ENCODE measurements around the gene ANKRD24. TPM values are rescaled to one million over a fixed set of nuclear protein-coding genes. Genes with fewer than 3 reads are reported as not detected.

ANKRD24 gene
- total and polyA plus RNA-seq, 2 donors (not counting 3 experiments of a cell fraction or from before 2014, with no cell fraction given), result 0.07 to 0.27 TPM

GRCh38 chr19:4199699-4200293, 17.3 kb downstream of the ANKRD24 start:
- H3K4me3 ChIP-seq (replicated peaks in 1 of 3; ENCODE audit: insufficient read depth in 1 of 3, low read depth in 1 of 3, low read length in 3 of 3), result no peak overlapping the region
- DNase-seq (ENCODE audit: low read depth, low spot score) (no peak), FAIRE-seq (no peak)
- H4K20me1 ChIP-seq (replicated peaks; ENCODE audit: control insufficient read depth, extremely low read depth, insufficient read depth, low read length), result no peaks in the 10 kb centered on the region
- H3K79me2 ChIP-seq (ENCODE audit: control insufficient read depth, insufficient read depth, low read length), result no peaks in the 10 kb centered on the region
- no peak overlapping the region for H2AFZ ChIP-seq (ENCODE audit: low read depth, low read length)
- intact Hi-C loops (cut with micrococcal nuclease) (no loop called here), dilution Hi-C loops (cut with MboI; ENCODE audit: extremely low pct_ligation_motif_present, low sequenced_read_pairs) (no loop called here)
- no peaks in the 10 kb centered on the region for H3K36me3 ChIP-seq (ENCODE audit: control insufficient read depth in 2 of 2, extremely low read depth in 1 of 2, insufficient read depth in 2 of 2, low read length in 2 of 2)
- no peaks in the 10 kb centered on the region for H3K9me1 ChIP-seq (replicated peaks; ENCODE audit: control insufficient read depth, extremely low read depth, insufficient read depth, low read length)
- no peaks in the 10 kb centered on the region for H3K9me3 ChIP-seq (replicated peaks; ENCODE audit: control insufficient read depth, insufficient read depth, low read length)
- BruUV-seq (replicated peaks), result no TSS peak
- no peak overlapping the region for H3K9ac ChIP-seq (replicated peaks; ENCODE audit: extremely low read depth, insufficient read depth, low read length)
- ChIA-PET CTCF (interaction anchor here (0.7 to 4.2 kb wide), 3 partner anchors 13 to 212 kb away, joined by 3 to 36 read pairs (median 4); no protein-coding TSS in a partner anchor), POLR2A (no interaction called here)
- H3K4me1 ChIP-seq (ENCODE audit: control insufficient read depth, extremely low read depth, insufficient read depth, low read length), result no peaks in the 10 kb centered on the region
- H3K27me3 ChIP-seq (ENCODE audit: control insufficient read depth in 2 of 2, insufficient read depth in 2 of 2, low read length in 2 of 2), result peaks cover 6 to 12% of the 10 kb centered on the region in 2 experiments
- no peak overlapping the region for H3K27ac ChIP-seq (ENCODE audit: insufficient read depth, low read depth, low read length)
- no peak overlapping the region for H3K4me2 ChIP-seq (ENCODE audit: insufficient read depth, low read length)
- TF ChIP-seq, protein P1, sequence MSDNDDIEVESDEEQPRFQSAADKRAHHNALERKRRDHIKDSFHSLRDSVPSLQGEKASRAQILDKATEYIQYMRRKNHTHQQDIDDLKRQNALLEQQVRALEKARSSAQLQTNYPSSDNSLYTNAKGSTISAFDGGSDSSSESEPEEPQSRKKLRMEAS (IDR thresholded peaks at IDR 0.05; ENCODE audit: insufficient read depth, insufficient read length), result no peak
- TF ChIP-seq MYC (IDR thresholded peaks at IDR 0.05; ENCODE audit: low read depth, low read length) (no peak), FOS (IDR thresholded peaks at IDR 0.05; ENCODE audit: borderline replicate concordance, insufficient read depth, low read length) (no peak), POLR2A (IDR thresholded peaks at IDR 0.05; ENCODE audit: low read depth, low read length) (no peak), POLR2AphosphoS5 (IDR thresholded peaks at IDR 0.05; ENCODE audit: insufficient read depth, low read depth, low read length) (no peak), GATA2 (IDR thresholded peaks at IDR 0.05; ENCODE audit: insufficient read depth, insufficient read length, low read depth, low read length) (no peak), EZH2 (IDR thresholded peaks at IDR 0.05; ENCODE audit: borderline replicate concordance, low read depth, low read length, severe bottlenecking) (no peak), JUN (IDR thresholded peaks at IDR 0.05; ENCODE audit: borderline replicate concordance, insufficient read depth, insufficient read length, low read depth) (no peak)
- TF ChIP-seq, protein P2, sequence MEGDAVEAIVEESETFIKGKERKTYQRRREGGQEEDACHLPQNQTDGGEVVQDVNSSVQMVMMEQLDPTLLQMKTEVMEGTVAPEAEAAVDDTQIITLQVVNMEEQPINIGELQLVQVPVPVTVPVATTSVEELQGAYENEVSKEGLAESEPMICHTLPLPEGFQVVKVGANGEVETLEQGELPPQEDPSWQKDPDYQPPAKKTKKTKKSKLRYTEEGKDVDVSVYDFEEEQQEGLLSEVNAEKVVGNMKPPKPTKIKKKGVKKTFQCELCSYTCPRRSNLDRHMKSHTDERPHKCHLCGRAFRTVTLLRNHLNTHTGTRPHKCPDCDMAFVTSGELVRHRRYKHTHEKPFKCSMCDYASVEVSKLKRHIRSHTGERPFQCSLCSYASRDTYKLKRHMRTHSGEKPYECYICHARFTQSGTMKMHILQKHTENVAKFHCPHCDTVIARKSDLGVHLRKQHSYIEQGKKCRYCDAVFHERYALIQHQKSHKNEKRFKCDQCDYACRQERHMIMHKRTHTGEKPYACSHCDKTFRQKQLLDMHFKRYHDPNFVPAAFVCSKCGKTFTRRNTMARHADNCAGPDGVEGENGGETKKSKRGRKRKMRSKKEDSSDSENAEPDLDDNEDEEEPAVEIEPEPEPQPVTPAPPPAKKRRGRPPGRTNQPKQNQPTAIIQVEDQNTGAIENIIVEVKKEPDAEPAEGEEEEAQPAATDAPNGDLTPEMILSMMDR (IDR thresholded peaks at IDR 0.05; ENCODE audit: extremely low read depth in 1 of 2, insufficient read depth in 1 of 2, low read depth in 1 of 2, low read length in 2 of 2), result no peak
